ENCODE data around the gene AIDA.
"Not testable (repeated sequence)": the region's sequence is repeated elsewhere in the genome, so short reads cannot be mapped to it uniquely, and the experiment has no call there.

Gene AIDA, protein sequence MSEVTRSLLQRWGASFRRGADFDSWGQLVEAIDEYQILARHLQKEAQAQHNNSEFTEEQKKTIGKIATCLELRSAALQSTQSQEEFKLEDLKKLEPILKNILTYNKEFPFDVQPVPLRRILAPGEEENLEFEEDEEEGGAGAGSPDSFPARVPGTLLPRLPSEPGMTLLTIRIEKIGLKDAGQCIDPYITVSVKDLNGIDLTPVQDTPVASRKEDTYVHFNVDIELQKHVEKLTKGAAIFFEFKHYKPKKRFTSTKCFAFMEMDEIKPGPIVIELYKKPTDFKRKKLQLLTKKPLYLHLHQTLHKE
- 26.4 to 28.9 reads per million in 2 donors for total RNA-seq

DNA sequence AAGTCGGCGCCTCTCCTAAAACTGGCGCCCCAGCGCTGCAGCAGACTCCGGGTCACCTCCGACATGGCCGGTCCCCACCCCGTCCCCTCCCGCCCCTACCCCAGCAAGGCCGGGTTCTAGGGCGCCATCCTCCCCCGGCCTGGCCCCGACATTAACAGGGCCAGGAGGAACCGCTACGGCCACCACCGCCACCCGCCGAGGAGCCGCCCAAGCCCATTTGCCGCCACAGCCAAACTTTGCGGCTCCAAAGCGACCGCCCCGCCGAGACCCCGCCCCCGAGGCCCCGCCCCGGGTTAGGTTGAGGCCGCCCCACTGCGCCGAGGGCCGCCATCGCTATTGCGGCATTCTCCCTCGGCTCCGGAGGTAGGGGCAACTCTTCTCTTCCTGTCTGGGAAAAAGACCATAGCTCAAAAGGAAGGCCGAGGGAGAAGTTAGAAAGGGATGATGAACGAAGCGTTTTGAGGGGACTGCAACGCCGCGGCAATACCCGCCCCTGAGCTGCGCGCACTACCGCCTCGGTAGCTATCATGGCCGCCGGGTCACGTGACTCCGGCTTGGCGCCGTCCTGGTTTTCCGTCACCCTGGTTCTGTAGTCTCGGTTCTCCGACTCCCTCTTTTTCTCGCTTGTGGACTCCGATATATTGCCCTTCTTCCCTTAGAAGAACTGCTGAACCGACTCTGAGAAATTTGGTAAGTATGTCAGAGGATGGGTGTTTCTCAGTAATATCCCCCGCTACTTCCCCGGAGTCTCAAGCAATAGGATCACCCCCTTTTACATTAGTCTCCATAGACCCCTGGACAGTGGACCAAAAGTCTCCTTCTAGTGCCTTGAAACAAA, at the start of gene AIDA, which contains the start of gene BROX:
TSS of gene AIDA (minus strand) at position 239 of the 838 bp plus-strand sequence. CDS start at position 65, 174 bp downstream.
TSS of gene BROX (plus strand) at position 312 of the 838 bp plus-strand sequence. CDS start 3,136 bp downstream, outside the sequence.
- DNase-seq, result peak; percentile 89

DNA sequence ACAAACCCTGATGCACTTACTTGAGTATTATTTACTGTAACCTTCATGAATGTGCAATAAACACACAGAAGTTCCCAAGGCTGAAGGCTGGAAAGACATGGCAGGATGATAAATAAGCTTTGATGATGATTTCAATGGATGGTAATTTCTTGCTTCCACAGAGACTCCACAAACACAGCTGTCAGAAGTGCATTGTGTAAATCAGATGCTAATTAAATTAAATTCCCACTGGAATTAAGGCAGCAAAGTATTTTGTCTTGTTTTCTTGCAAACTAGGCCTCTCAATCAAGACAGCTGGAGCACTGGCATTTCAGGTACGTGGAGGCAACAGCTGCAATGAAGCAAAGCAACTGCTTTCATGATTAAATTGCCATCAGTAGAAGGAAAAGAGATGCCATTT, 48.8 kb upstream of the AIDA start:
- DNase-seq, result no peak

DNA sequence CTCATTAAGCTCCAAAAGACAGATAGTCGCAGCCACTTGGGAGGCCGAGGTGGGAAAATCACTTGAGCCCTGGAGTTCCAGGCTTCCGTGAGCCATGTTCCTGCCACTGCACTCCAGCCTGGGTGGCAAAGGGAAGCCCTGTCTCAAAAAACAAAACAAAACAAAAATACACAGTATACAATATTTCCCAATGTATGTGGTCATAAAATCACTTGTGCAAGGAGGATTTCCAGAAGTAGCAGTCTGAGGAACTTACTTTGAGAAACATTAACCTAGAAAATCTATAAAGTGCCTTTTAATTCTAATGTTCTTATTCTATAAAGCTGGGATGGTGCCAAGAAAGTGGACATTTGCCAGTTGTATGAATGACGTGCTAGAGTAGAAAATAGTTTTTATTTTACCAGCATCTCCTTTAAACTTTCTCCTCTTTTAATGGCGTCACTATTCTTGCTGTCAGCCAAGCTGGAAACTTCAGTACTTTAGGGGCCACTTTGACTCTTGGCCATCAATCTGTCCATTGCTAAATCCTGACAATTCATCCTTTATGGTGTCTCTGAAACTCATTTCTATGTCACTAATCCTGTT, 47.3 kb upstream of the AIDA start:
- DNase-seq, result no peak

DNA sequence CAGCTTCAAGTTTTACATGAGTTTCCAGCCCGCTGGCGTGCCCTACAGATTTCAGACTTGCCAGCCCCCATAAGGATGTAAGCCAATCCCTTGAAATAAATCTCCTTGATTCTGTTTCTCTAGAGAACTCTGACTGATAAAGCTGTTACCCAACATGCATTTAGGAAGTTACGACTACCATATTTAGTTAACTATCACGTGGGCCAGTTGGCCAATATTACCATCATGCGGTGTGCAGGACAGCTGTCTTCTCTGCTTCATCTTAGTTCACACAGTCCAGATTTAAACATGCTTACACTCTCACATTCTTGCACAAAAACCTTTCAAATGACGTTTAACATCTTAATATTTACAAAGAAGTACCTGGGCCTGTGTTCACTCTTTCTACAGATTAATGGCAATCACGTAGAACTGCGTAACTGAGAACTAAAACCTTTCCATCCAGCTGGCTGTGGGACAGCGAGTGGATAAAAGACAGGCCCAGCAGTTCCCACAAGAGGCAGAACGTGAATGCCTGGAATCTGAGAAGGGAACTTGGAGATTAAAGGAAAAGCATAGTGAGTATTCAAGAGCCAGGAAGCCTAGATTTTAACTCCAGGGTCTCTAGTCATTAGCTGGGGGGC, 45.5 kb upstream of the AIDA start:
- DNase-seq, result no peak

DNA sequence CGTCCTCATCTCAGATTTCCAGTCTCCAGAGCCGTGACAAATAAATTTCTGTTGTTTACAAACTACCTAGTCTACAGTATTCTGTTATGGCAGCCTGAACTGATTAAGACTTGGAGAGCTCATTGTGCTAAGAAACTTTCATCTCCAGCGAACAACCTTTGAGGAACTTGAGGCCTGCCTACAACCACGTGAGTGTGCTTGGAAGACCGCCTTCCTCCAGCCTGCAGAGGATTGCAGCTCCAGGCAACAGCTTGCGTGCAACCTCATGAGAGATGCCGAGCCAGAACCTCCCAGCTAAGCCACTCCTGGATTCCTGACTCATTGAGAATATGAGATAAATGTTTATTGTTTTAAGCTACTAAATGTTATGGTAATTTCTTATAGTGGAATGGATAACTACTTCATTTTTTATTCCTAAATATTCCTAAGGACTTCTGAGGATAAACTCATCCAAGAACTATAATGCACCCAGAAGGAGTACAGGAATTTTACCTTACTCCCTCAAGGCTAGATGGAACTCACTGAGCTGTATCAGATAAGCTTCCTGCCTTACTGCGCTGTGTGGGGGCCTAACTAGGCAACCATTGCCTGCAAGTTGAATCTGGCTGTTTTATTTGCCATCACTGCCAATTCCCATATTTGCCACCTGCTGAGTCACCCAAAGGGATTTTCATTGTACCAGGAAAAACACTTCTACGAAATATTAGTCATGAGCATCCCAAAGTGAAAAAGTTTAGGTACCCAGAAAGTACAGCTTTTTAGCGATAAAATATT, 42.3 kb upstream of the AIDA start:
- DNase-seq, result no peak

DNA sequence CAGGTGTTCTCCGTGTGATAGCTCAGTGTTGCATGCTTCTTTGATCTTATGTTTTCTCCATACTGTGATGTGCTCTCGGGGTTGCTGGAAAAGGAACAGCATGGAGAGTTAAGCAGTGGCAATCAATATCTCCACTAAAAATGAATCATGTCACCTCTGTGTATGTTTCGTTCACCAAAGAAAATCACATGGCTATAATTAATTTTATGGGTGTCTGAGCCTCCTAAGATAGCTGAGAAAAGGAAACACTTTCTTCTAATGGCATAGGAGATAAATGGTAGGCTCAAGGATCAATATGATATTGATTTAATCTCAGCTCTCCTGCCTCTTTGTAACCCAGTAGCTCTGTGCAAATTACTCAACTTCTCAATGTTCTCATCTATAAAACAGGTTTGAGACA, 39.0 kb upstream of the AIDA start:
- DNase-seq, result no peak

DNA sequence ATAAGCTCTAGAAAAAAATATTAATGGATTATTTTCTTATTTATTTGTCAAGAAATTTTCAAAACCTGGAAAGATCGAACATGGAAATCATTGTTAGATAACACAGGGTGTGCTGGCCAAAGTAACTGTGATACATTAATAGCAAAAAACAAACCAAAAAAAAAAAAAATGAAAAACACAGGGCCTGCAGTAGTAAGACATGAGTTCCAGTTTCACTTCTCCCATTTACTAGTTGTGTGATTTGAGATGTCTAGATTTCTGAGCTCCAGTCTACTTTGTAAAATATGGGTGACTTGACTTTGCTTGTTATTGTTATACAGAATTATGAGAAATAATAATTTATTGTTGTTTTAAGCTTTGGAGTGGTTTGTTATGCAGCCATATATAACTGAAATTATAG, 38.4 kb upstream of the AIDA start:
- DNase-seq, result no peak

DNA sequence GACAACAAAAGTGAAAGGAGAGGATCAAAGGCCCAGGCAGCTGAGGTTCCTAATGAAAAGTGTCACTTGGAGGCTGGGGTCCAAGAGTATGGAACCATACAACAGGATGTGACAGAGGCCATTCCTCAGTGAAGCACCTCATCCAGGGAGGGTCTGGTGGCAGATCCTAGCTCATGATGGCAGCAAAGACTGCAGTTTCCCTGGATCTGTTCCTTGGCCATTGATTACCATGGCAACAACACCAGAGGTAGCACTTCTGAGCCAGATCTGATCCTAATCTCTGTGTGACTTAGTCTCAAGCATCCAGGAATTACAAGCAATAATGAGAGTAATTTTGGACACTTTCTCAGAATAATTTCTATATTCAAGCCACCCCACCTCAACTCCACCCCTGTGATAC, 37.6 kb upstream of the AIDA start:
- no peak for DNase-seq

DNA sequence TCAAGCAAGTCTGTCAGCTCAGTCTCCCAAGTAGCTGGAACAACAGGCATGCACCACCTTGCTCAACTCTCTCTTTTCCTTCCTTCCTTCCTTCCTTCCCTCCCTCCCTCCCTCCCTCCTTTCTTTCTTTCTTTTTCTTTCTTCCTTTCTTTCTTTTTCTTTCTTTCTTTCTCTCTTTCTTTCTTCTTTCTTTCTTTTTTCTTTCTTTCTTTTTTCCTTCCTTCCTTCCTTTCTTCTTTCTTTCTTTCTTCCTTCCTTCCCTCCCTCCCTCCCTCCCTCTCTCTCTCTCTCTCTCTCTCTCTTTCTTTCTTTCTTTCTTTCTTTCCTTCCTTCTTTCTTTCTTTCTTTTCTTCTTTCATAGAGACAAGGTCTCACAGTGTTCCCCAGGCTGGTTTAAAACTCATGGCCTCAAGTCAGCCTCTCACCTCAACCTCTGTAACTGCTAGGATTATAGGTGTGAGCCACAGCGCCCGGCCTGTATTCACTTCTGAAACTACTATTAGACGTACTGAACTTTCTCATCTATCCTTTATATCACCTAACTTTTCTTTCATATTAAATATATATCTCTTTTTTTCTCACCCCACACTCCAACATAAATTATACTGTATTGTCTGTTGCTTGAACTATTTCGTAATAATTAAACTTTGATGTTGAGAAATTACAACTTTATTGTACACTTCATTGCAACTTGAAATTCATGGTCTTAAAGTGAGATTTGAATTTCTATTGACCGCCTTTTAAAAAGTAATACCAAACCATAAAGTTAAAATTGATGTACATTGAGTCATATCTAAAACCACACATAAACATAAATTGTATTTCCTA, 29.6 kb upstream of the AIDA start:
- DNase-seq, result not testable (repeated sequence)

DNA sequence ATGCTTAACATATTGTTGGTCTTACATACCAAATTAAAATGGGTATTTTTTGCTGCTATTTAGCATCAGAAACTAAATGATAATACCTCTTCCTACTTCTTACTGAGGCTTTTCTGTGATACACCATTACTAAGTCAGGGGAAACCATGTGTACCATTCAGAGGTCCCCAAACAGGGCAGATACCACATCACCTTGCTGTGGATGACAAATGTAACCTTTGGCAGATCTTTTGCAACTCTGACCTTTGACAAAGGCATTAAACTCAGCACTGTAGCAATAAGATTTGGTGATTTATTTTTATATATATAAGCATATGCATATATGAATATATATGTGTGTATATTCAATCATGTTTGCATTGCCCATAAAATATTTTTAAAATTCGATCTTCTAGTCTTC, 27.6 kb upstream of the AIDA start:
- no peak for DNase-seq

DNA sequence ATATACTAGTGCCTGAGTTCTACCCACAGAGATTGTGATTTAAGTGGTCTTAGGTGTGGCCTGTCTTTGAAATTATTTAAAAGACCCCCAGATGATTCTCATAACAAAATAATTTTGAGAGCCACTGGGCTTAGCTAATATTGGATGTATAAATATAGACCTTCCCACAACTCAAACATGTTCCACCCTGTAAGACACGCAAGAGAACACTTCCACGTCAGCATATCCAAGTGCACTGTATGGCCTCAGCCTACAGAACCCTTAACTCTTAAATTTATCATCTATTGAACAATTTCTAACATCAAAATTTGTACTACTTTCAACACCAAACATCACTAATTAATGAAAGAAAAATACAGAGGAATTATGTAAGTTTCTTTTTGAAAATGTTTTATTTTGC, 27.2 kb upstream of the AIDA start:
- no peak for DNase-seq

DNA sequence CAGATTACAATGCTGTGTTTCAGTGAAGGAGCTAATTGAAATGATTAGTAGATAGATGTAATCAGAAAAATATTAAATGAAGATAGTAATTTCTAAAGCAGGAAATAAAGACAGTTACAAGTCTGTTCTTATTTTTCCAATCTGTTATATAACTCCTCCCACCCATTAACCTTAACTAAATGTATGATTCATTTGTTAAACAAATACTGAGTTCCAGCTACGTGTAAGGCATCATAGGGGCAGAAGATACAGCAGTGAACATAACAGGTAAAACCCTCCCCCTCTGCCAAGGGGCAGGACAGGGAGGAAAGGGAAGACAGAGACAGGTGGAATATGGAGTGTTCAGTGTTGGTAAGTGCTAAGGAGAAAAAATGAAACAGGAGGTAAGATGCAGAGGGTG, 24.7 kb upstream of the AIDA start, which contains the start of gene FAM177B:
TSS of gene FAM177B (plus strand) at position 231 of the 400 bp plus-strand sequence. CDS start 9,344 bp downstream, outside the sequence.
- DNase-seq, result no peak

DNA sequence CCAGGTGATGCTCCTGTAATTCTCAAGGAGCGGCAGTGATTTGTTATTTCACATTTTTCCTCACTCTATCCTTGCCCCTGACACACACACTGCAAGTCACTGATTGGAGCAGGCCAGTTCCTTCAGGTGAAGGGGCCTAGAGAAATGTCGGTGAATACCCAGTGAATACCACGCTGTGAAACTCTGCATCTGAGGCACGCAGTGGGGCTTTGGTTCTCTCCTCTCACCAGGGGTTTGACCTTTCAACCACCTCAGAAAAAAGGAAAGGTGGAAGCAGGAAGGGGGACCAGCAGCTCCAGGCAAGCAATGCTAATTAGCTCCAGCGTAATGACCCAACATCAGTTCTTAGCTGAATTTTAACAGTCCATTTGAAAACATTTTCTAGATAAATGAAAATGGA, 24.2 kb upstream of the AIDA start:
- DNase-seq, result no peak

DNA sequence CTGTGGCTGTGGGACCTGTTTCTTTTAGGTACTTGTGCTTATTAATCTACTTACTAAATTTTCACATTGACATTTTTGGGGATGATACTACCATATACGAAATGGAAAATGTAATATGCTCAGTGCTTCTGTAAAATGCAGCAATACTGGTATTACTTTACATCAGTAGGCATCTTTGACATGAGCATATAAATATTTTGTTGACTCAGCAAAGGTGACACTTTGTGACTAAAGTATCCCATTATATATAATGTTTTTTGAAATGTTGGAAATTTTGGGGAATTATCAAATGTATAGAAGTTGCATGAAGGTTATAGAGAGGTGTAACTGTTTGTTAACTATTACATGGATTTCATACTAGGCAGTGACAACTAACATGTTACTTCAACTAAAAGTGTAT, 22.4 kb upstream of the AIDA start:
- no peak for DNase-seq

DNA sequence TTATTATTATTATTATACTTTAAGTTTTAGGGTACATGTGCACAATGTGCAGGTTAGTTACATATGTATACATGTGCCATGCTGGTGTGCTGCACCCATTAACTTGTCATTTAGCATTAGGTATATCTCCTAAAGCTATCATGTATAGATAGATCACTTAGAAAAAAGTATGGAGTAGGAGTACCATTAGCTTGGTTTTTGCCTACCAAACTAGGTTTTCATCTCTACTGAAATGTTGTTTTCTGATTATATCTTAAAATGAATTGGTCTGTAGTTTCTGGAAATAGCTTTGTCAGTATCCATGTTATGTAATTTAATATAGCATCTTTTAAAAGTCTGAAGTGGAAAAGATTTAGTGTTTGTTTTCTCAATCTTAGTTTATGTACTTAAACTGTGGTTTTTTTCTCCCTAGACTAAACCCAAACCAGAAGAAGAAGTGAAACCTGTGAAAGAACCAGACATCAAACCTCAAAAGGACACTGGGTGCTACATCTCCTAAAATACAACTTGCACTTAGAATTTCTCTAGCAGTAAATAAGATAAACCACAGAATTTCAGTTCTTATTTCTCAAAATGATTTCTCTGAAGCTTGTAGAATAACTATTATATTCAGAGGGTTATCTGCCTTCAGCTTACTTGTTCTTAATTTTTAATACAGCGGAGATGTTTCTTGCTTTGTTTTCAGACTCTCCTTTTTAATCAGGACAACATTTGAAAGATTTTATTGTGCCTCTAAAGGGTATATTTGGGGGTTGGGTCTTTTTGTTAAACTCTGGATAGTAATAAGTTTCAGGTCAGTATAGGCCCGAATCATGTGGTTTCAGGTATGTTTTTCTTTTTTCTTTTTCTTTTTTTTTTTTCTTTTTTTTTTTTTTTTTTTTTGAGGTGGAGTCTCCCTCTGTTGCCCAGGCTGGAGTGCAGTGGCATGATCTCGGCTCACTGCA, 20.2 kb upstream of the AIDA start:
- no peak for DNase-seq

DNA sequence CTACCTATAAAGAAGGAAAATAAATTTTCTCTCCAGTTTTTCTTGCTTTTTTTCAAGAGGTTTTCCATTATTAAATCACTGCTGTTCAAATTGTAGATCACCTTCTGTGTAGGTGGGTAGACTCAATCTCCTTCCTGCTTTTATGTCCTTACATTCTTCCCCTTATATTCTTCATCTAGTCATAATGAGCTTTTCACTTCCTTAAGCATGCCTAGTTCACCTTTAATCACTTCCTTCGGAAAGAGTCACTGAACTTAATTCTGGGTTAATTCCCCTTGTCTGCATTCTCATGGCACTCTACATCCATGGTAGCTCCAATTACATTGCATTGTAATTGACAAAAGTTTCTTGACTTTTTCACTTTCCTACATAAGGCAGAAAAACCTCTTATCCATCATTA, 18.6 kb upstream of the AIDA start:
- DNase-seq, result no peak

DNA sequence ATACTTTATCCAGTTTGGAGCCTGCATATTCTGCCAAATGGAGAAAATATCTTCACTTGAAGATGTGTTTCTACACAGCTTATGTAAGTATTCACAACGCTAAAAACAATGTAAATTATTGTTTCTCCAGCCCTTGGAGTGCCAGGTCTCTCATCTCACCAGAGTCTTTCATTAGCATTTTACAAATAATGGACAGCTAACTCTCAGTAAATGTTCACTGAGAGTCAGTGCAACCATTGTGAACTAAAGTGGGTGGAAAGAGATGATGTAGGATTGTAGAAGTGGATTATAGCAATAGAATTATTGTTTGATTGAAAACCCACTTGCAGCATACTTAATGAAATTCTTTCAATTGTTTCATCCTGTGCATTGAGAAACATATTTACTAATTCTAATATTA, 16.5 kb upstream of the AIDA start:
- DNase-seq, result no peak

DNA sequence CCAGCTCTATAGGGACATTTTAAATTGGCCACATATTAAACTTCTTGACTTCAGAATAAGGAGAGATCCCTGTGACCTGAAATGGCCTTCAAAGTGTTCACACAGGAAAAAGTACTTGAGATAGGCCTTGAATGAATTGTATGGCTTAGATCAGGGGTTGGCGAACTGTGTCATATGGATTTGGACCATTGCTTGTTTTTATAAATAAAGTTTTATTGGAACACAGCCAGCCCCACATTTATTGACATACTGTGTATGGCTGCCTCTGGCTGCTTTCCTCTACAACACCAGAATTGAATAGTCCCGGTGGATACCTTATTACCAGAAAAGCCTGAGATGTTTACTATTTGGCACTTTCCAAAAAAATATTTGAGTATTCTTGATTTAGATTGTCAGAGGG, 4.1 kb upstream of the AIDA start:
- DNase-seq, result no peak

DNA sequence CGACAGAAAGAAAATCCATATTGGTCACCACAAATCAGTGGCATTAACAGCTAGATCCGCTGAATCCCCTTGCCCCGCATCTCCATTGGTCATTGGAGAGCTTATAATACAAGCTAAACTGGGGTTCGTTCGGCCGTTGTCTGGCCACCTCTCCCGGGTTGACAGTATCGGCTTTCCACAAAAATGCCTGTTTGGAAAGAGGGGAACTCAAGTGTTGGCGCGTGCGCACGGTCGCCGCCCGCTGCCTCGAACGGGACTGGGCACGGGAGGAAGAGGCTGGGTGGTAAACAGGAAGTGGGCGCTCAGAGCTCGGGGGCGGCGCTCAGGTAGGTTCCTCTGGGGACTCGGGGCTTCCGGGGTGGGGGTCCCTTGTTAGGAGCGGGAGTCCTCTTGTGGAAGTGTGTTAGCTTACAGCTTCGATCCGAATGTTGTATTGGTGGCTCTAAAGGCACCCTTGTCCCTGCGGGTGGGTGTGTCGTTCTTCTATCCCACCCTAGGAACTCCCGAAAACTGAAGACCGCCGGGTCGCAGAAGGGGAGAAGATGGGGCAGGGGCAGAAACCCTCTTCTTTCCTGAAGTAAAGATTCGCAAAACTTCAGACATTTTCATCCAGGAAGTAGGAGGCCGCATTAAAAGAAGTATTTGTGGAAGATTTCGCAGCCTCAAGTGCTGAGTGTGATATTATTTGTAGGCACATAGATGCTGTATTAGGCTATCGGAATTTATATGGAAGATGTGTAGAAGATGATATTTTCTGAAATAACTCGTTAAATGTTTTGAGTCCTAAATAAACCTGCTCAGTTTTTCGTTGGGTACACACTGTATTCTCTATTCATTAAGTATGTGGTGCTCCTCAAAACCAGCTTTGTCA, 1.0 kb upstream of the AIDA start:
- peak; percentile 88 for DNase-seq
